GM19239 (cell line): Measurements from ENCODE around the gene GNAQ.

Experiments
- DNase-seq: peaks from one replicate; pipeline ENCODE4 v3.0.0; 2011; ENCODE audit warnings: low spot score; ENCODE audit not compliant: insufficient read length
- FAIRE-seq: peaks from 2 replicates; lab custom pipeline; 2011; peaks lifted over from hg19 to GRCh38; lab: Jason Lieb, UNC

GNAQ gene

DNA sequence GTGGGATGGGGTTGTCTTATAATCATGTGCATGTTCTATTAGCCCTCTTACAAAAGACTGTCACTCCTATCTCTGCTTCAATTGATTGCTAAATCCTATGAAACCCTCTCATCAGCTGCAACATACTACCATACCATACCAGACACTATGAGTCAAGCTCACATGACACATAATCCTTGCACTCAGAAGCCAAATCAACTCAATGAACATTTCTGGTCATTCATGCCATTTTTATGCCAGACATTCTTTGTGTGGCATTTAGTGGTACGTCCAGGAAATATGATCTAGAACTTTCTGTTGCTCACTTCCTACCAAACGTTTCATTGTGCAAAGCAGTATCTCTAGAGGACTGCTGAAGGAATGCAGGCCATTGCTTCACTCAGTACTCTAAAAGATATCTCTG is 224.3 kb downstream of the GNAQ start:
- FAIRE-seq (no peak), DNase-seq (no peak)

DNA sequence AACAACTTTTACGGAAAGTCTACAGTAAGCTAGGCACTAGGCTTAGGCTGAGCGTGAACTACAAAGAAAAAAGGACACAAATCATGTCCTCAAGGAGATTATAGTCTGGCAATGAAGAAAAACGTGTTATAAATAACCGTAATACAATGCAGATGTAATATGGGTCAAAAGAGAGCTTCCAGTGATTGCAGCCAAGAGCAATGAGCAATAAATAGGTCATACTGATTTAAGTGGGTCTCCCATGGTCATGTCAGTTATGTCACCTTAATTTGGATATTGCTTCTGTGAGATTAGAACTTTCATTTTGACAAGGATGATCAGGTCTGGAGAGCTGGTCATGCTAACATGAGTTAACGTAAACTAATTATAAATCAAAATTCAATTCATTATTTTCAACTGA is 224.9 kb downstream of the GNAQ start:
- no peak for FAIRE-seq

DNA sequence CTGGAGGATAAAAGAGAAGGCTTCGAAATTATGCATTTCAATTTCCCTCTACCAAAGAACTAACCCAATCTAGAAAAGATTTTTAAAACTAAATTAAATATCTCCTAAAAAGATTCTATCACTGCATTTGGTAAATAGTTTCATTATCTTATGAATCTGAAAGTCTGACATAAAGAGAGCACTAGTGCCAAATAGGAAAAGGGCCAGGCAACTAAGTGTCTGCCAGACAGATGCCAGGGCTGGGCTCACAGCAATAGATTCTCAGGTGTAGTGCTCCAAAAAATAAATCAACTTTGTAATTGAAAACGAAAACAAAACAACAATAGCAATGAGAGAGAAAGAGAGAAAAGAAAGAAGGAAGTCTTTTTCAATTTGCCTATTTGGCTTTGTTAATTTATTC is 225.8 kb downstream of the GNAQ start:
- FAIRE-seq (no peak), DNase-seq (no peak)

More for the DNA sequence above, 224.9 kb downstream of the GNAQ start:
- no peak for DNase-seq

DNA sequence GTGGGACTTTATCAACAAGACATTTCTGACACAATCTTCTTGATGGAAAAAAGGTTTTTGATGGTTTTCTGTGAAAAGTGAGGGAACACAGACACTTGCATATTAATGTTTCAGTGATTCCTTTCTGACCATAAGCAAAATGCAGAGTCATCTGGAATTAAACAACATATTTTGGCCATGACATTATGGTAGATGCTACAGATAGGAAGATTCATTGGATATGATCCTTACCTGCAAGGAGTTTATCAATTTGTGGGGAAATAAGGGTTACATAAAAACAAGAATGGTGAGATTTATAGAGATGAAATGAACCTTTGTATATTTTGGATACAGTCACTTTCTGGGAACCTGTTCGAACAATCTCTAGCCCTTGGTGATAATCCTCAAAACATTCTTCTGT is 228.2 kb downstream of the GNAQ start:
- DNase-seq (no peak), FAIRE-seq (no peak)

DNA sequence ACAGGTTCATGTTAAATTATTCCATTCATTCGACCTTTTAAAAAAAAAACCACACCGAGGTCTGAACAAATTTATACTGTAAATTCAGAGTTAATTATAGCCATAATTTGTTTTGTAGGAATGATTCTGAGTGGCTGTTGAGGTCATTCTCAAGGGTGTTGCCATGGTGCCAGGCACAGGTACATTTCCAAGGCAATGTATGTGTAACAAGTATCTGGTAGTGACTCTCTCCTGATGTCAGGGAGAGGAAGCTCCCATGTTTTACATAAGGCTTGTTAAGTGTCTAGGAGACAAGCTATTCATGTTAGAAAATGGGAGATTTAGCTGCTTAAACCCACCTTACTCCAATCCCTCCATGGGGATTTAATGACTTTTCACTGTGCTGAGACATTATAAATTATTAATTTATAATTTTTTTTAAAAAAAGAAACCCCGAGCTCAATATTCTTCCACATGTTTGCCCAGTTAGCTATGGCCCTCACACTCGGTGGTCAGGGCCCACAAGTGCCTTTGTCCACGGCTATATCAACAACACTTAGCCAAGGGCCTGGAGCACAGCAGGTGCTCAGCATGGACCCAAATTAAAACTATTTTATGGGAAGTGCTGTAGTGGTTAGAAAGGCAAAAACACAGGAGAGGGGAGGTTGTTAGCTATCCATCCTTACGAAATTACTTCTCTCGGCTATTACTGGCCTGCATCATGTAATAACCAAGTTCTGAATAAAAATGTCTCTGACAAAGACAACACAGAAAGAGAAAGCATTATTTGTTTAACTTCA is 228.9 kb downstream of the GNAQ start:
- FAIRE-seq, result no peak
- DNase-seq, result no peak

DNA sequence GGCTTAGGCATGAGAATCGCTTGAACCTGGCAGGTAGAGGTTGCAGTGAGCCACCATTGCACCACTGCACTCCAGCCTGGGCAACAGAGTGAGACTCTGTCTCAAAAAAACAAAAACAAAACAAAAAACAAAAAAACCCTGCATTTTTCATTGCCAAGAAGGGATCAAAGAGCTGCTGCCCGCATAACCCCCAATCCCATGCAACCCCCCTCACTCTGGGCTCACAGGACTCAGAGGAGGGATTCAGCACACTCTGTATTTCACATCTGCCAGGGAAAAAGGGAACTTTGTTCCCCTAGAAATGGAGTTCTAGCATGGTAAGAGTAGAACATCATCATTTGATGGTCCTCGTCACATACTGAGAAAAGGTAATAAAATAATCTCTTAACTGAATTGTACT is 229.5 kb downstream of the GNAQ start:
- FAIRE-seq (no peak), DNase-seq (no peak)

DNA sequence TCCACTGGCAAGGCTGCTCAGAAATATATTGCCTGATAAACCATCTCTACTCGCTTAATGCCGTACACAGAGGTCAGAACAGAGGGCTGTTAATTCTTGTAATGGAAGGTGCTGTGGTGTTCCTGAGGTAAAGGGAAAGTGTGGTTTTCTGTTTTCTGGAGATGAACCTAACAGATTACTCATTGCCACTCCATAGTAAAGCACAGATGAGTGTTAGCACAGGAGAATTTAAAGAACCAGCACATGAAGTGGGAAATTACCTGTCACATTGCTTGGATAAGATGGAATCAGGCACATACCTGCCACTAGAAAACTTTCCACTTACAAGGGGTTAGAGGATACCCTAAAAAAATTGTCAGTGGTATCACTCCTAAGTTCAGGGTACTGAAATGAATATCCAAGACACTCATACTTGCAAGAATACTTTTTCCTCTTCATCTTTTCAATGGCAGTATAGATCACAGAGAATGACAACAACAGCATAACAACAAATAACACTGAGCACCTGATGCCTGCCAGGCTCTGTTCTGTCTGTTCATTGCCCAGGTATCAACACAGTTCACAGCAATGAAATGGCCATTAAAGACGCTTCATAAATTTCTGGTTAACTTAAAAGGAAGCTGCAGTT is 230.6 kb downstream of the GNAQ start:
- DNase-seq (no peak), FAIRE-seq (no peak)

DNA sequence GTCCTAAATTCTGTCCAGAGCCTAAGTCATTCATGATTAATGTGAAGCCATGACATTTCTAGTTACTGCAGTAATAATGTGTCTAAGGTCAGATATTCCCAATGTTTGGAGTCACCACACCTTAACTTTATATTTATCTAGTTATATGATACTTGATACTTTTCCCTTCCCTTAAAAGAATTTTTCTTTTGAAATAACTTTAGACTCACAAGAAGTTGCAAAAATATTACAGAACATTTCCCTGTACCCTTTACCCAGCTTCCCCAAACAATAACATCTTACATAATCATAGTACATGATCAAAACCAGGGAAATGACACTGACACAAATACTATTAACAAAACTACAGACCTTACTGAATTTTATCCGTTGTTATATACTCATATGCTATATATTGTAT is 233.5 kb downstream of the GNAQ start:
- FAIRE-seq (no peak), DNase-seq (no peak)

DNA sequence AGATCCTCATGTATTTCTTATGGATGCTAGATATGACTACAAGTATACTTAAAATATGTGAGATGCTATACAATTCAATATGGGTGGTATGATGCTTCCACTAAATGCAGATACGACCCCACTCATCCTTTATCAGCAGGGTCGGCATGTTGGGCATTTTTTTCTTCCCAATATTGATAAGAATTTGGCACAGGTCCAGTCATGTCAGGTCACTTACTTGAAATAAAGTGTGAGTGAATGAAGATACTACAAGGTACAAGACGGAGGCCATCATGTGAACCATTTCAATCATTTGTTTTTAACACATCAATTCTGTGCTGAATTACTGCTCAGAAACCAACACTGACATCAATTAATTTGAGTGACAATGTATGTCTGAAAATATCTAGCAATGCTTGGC is 236.6 kb downstream of the GNAQ start:
- FAIRE-seq, result no peak
- no peak for DNase-seq

DNA sequence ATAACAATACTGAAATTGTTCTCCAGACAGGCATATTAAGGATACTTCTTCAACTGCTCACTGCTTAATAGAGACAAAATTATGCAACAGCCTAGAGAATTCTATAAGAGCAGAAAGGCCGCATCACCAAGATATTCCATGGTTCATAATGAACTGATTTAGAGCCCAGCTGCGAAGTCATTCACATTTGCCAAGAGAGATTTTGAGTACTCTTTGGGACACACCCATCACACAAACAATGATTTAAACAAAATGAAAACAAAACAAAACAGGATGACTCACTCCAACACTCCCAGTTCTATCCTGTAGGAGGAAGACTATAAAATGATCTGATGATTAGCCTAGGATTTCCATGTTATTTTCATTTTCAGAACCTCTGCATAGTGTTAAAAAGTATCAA is 237.8 kb downstream of the GNAQ start:
- FAIRE-seq (no peak), DNase-seq (no peak)

DNA sequence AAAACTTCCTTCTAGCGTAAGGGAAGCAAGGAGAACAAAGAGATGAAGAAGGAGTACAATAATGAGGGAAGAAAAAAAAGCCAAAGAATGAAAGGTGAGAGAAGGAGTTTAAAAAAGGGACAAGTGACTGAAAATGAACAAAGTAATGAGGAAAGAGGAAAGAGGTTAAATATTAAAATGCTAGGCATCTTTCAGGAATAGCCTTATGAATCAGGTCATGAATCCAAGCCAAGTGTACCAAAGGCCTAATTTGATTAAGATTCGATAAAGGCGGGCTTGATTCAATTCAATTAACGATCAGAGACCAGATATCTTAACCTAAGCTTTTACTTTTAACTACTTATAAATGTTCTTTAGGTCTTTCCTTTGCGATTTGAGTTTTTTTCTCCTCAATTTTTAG is 241.7 kb downstream of the GNAQ start:
- no peak for FAIRE-seq
- no peak for DNase-seq

DNA sequence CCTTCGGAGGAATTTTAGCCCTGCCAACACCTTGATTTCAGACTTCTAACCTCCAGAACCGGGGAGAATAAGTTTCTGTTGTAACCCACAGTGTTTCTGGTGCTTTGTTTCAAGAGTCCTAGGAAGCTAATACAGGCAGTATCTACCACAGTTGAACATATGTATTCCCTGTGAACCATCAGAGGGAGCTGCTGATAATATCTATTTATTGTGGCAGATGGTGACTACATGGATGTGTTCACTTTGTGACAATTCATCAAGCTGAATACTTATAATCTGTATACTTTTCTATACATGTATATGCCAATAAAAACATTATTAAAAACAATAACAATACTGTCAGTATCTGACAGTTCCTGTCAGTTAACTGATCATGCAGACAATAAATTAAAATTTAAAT is 246.3 kb downstream of the GNAQ start:
- no peak for DNase-seq
- no peak for FAIRE-seq

DNA sequence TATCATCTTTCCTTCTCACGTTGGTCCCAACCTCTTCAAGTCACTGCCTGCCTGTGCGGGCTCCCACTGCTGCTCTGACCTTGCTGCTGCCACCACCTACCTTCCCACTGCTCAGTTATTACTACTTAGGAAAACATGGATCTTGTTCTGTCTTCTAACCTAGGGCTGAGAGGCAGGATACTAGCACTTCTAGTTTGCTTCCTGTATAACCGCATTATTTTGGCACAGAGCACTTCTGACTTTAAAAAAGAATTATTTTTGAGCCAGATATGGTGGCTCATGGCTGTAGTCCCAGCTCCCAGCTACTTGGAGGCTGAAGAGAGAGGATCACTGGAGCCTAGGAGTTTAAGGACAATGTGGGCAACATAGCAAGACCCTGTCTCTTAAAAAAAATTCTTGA is 248.1 kb downstream of the GNAQ start:
- no peak for DNase-seq
- no peak for FAIRE-seq

DNA sequence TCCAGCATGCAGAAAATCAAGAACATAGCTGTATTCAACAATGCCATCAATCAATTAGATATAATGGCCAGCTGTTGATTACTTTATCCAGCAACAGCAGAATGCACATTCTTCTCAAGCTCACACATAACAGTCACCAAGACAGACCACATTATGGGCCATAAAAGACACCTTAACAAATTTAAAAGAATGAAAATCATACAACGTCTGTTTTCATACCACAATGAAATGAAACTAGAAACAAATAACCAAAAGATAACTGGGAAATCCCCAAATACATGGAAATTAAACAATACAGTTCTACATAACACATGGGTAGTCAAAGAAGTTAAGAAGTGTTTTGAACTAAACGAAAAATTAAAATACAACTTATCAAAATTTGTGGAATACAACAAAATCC is 252.6 kb downstream of the GNAQ start:
- FAIRE-seq (no peak), DNase-seq (no peak)

DNA sequence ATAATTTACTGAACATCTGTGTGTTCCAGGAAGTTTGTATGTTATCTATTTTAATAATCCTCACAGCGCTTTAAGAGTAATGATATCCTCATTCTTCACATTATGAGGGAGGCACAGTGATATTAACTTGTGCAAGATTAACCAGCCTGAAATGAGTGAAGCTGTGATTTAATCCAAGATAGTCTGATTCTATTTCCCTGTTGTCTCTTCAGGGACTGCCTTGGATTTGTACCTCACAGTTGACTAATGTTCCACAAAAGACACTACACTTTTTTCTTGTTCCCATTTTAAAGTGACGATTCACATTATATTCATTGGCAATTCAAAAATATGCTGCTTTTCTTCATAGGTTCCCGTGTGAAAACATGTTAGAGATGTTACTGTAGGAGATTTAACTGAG is 258.2 kb downstream of the GNAQ start:
- DNase-seq, result no peak
- FAIRE-seq, result no peak

DNA sequence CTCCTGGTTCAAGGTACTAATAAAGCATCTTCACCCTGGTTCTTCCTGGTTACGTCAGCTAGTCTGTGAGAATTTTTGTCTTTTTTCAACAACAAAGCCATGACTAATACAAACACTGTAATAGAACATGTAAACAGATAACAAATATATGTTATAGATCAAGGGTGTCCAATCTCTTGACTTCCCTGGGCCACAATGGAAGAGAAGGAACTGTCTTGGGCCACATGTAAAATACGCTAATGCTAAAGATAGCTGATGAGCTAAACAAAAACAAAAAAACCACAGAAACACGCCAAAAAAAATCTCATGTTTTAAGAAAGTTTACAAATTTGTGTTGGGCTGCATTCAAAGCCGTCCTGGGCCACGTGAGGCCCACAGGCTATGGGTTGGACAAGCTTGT is 259.0 kb downstream of the GNAQ start:
- no peak for FAIRE-seq
- no peak for DNase-seq

DNA sequence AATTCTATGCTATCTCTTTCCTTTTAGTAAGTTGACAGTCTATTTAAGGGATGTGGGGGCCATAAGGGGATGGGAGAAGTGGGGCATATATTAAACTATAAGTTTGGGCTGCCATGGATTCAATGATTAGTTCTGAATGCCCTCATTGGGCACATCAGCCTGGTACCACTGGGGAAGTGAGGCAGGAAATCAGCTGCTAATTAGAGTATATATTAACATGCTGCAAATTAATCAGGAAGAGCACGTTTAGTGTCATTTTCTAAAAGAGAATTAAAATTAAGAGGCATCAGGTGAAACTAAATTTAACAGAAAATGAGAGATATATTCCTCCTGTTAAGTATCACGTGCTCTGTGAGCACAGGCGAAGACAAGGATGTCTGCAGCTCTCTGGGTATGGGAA is 260.4 kb downstream of the GNAQ start:
- FAIRE-seq (no peak), DNase-seq (no peak)

DNA sequence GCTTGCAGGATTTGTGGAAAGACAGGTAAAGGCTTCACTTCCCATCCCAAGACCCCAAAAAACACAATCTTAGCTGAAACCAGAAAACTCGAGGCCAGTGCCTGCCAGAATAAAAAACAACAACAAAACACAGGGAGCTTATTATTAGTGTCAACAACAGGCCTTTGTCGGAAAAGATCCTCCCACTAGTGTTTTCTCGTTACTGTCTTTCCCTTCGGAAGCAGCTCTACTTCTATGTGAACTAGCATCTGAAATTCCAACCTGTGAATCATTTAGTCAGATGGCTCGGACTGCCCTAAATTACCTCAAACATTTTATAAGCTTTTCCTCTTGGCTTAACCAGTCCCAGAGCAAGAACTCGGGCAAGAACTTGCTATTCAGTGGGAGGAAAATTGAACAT is 261.3 kb downstream of the GNAQ start:
- no peak for DNase-seq
- no peak for FAIRE-seq

DNA sequence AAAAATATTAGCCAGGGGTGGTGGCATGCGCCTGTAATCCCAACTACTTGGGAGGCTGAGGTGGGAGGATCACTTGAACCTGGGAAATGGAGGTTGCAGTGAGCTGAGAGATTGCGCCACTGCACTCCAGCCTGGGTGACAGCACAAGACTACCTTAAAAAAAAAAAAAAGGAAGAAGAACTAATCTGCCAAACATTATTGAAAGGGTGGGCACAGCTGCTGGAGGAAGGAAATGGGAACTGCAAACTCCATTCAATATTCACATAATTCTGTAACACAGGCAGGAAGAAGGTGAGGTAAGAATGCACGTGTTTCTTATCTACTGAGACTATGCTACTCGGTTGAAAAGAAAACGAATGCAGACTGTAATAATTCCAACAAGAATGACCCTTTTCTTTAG is 262.4 kb downstream of the GNAQ start:
- DNase-seq (no peak), FAIRE-seq (no peak)

DNA sequence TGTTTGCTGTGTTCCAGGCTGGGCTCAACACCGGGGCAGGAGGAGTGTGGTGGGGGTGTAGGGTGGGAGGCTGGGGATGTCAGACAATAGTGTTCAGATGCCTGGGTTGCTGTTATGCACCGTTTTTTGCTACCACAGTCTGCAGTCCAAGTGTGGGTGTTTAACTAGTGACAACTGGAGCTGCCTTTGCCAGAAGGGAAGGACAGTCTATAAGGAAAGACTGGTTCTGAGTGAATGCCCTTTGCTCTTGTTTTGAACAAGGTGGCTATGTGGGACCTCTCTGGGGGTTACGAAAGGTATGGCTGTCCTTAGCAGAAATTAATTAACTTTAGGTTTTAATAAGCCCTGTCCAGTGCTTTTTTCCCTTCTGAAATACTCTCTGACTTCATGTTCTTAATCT is 265.0 kb downstream of the GNAQ start:
- no peak for DNase-seq
- no peak for FAIRE-seq

DNA sequence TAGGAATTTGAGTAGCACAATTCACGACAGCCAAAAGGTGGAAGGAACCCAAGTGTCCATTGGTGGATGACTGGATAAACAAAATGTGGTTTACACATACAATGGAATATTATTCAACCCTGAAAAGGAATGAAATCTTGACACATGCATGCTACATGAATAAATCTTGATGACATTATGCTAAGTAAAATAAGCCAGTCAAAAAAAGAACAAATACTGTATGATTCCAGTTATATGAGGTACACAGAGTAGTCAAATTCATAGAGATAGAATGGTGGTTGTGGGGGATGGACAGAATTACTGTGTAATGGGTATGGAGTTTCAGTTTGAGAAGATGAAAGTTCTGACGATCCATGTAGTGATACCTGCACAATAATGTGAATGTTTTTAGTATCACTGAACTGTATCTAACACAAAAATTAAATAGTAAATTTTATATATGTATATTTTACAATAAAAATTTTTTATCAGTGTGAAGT is 265.8 kb downstream of the GNAQ start:
- DNase-seq (no peak), FAIRE-seq (no peak)
